GM18502 (cell line): ENCODE measurements around the gene DDX5.
"Not testable (repeated sequence)": the region's sequence is repeated elsewhere in the genome, so short reads cannot be mapped to it uniquely, and the experiment has no call there.

Experiments used
- ATAC-seq: cut with Tn5 transposase; IDR thresholded peaks from one replicate; pipeline ENCODE4 v1.9.1; 2021; ENCODE audit warnings: mild to moderate bottlenecking; ENCODE audit not compliant: unreplicated experiment, poor library complexity

The DDX5 gene

GRCh38 chr17:64496348-64496785 lies 9.7 kb downstream of the DDX5 start:
- ATAC-seq, result no peak

GRCh38 chr17:64495300-64495699 lies 10.8 kb downstream of the DDX5 start:
- not testable (repeated sequence) for ATAC-seq

- ATAC-seq, result no peak
These were observed 12.0 kb downstream of the DDX5 start for GRCh38 chr17:64494121-64494520.

GRCh38 chr17:64492481-64493109 lies 13.5 kb downstream of the DDX5 start:
- ATAC-seq, result no peak

- no peak for ATAC-seq
These were observed 14.1 kb downstream of the DDX5 start for GRCh38 chr17:64491994-64492393.

- ATAC-seq, result no peak
These were observed 14.8 kb downstream of the DDX5 start for GRCh38 chr17:64491034-64491860.

GRCh38 chr17:64488301-64488700 lies 17.8 kb downstream of the DDX5 start:
- no peak for ATAC-seq

GRCh38 chr17:64484380-64484779 lies 21.7 kb downstream of the DDX5 start:
- no peak for ATAC-seq

GRCh38 chr17:64480951-64481350 lies 25.1 kb downstream of the DDX5 start:
- ATAC-seq, result no peak

GRCh38 chr17:64477849-64478248 lies 28.2 kb downstream of the DDX5 start:
- no peak for ATAC-seq

GRCh38 chr17:64472564-64472963 lies 33.5 kb downstream of the DDX5 start:
- no peak for ATAC-seq

- ATAC-seq, result no peak
These were observed 34.6 kb downstream of the DDX5 start for GRCh38 chr17:64471440-64471839.

- ATAC-seq, result no peak
These were observed 35.5 kb downstream of the DDX5 start for GRCh38 chr17:64470625-64471024.

GRCh38 chr17:64466834-64467233 lies 39.3 kb downstream of the DDX5 start:
- ATAC-seq, result not testable (repeated sequence)

GRCh38 chr17:64466019-64466735 lies 39.9 kb downstream of the DDX5 start:
- ATAC-seq, result no peak

GRCh38 chr17:64461788-64462187 lies 44.3 kb downstream of the DDX5 start:
- no peak for ATAC-seq

GRCh38 chr17:64460955-64461354 lies 45.1 kb downstream of the DDX5 start:
- no peak for ATAC-seq

GRCh38 chr17:64459818-64460217 lies 46.3 kb downstream of the DDX5 start:
- ATAC-seq, result not testable (repeated sequence)

- no peak for ATAC-seq
These were observed 46.8 kb downstream of the DDX5 start for GRCh38 chr17:64459284-64459747.

- no peak for ATAC-seq
These were observed 47.3 kb downstream of the DDX5 start for GRCh38 chr17:64458756-64459155.

- no peak for ATAC-seq
These were observed 48.9 kb downstream of the DDX5 start for GRCh38 chr17:64457156-64457555.
